HG03064 (cell line): Measurements from ENCODE around the gene INAVA.
A peak's percentile ranks its signal among the peaks of the same experiment; 100 is the strongest.

ENCODE experiments used
- ATAC-seq: cut with Tn5 transposase; IDR thresholded peaks from one replicate; pipeline ENCODE4 v1.9.1; 2021; ENCODE audit warnings: low read depth; ENCODE audit not compliant: unreplicated experiment

Gene INAVA, protein sequence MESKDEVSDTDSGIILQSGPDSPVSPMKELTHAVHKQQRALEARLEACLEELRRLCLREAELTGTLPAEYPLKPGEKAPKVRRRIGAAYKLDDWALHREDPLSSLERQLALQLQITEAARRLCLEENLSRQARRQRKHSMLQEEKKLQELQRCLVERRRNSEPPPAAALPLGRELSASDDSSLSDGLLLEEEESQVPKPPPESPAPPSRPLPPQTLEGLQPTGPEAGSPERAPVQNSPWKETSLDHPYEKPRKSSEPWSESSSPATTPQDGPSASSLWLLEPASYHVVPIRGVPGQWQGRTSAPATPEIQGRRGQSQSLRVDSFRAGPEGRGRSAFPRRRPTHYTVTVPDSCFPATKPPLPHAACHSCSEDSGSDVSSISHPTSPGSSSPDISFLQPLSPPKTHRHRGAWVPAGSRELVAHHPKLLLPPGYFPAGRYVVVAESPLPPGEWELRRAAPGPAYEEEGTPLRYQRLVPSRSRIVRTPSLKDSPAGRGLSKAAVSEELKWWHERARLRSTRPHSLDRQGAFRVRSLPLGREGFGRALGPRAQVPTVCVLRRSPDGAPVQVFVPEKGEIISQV

DNA sequence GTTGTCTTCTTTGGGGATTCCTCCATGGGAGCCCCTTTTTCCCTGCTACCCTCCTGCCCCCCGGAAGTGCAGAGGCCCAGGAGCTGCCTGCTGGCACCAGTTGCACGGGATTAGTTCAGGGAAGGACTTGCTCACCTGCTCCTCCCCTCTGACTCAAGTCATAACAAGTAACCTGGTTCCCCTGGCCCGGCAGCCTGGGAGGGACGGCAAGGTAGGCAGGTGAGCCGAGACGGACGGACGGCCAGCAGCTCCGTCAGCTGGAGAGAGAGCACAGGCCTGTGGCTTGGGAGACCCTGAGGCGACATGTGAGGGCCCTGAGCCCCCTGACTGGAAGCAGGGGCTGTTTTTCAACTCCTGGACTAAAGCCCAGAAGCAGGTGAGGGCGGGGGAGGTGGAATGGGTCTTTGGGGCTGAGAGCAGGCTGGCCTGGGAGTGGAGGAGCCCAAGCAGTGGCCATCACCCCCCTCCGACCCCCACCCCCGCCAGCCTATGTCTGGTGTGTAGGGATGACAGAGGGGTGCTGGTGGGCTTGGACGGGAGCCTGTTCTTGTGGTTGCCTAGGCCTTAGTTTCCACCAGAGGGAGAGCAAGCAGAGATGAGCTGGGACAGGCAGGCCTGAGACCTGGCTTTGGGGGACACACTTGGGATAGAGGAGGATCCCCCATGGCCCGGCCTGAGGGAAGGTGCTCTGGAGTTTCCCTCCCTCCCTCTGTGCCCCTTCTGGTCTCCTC is at the start of gene INAVA:
Gene INAVA, plus strand, starts transcription at position 189 of the 731 bp plus-strand sequence. CDS start 3,501 bp downstream, outside the sequence.
- no peak for ATAC-seq

DNA sequence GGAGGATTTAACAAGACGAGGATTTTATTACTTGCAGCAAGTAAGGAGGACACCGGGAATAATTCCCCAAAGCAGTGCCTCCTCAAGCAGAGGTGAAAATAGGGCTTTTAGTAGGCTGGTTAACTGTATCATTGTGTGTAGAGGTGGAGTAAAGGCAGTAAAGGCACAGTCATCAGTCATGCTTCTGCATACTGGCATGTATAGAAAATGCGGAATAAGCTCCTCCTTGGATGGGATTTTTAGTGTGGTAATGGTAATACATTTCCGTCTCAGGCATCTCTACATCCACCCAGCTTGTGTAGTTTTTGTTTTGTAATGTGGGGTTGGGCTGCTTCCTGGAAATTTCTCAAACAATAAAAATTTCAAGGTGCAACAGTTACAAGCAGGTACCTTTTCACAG is 49.3 kb upstream of the INAVA start:
- no peak for ATAC-seq

DNA sequence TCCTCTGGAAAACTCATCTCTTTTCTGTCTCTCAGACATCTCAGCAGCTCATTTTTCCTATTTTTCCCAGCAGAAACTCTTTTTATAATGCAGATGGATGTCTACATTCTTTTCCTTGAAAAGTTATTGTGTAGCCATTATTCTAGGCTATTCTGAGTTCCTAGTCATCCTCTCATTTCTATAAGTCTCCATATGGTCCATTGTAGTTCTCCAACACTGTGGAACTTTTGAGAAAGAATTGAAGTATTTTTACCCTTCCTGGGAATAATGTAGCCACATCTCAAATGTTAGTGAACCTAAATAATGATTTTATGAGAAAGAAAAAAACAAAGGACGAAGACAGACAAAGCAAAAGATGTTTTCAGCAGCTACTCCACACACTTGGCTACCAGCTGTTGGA is 48.3 kb upstream of the INAVA start:
- no peak for ATAC-seq

DNA sequence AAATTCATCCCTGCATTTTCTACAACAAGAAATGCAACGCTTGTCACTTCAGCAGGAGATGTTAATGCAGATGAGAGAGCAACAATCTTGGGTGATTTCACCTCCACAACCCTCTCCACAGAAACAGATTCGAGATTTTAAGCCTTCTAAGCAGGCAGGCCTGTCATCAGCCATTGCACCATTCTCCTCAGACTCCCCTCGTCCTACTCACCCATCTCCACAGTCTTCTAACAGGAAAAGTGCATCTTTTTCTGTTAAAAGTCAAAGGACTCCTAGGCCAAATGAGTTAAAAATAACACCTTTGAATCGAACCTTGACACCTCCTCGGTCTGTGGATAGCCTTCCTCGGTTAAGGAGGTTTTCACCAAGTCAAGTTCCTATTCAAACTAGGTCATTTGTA is 45.3 kb upstream of the INAVA start:
- no peak for ATAC-seq

DNA sequence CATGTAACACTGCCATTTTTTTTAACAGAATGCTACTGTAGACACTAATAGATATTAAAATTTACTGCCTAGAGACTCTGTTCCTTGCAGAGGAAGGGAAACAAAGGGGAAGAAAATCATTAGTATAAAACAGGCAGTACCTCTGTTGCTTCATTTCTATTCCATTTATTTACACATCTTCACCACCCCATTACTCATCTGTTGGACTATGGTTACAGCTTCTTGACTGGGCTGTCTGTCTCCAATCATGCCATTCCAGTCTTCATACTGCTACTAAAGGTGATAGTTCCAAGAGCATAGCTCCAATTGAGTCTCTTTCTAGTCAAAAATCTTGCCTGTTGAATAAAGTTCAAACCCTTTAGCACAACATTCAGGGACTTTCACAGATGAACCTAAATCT is 44.1 kb upstream of the INAVA start:
- no peak for ATAC-seq

DNA sequence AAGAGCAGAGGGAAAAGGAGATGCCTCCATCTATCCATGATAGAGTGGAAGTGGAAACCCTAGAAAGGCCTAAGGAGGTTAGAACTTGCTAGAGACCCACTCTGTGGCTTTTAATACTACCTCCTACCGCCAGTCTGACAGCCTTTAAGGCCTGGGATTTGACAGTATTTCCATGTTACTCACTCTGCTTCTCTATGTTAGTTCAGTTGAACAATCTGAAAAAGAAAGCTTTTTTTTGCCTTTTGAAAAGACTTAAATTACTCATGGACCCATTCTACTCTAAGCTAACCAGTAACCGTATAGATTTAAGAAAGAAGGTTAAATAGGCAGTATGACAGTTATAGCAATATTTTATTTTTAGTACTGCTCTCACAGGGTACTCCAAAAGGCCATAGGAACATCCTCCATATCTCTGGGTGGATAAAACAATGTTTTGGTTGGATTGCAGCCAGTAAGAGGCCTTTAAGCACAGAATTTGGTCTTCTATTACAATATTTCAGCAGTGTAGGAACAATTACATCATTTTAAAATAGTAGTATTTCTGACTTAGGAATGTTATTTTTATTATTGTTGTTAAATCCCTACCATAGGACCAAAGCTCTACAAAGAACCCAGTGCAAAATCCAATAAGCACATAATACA is 37.9 kb upstream of the INAVA start:
- ATAC-seq = no peak

DNA sequence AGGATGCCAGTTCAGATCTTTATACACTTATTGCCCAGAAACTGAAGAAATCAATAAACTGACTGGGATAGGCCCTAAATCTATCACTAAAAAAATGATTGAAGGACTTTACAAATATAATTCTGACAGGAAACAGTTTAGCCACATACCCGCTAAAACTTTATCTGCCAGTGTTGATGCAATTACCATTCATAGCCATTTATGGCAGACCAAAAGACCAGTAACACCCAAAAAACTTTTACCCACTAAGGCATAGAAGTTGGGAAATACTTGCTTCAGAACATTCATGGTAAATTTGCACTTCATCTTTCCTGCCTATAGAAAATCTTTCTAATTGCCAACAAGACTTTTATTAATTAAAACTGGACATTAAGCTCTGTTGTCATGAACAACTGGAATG is 36.9 kb upstream of the INAVA start:
- no peak for ATAC-seq

DNA sequence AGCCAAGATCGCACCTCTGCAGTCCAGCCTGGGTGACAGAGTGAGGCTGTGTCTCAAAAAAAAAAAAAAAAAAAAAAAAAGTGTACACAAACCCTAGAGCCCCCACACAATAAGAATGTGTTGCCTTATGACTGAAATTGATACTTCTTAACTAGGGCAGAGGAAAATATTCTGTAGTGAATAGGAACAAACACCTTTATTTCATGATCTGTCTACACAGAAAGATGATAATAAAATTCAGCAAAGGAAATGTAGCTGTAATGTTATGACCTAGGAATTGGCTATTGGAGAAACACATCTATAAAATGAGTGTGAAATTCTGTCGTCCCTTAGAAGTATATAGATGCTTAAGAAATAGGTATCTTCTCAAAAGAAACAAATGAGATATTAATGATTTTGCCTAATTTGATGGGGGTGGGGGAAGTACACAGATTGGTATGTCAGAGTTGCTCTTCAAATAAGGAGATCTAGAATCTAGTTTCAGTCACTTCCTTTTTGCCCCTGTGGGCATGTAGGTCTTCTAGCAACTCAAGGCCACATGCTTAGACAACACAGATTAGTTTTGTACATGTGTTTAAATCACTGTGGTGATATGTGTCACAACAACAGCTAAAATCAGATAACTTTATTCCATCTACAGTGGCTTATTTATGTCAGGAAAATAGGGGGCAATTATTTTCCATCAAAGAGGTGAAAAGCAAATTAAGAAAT is 32.6 kb upstream of the INAVA start:
- ATAC-seq = no peak

DNA sequence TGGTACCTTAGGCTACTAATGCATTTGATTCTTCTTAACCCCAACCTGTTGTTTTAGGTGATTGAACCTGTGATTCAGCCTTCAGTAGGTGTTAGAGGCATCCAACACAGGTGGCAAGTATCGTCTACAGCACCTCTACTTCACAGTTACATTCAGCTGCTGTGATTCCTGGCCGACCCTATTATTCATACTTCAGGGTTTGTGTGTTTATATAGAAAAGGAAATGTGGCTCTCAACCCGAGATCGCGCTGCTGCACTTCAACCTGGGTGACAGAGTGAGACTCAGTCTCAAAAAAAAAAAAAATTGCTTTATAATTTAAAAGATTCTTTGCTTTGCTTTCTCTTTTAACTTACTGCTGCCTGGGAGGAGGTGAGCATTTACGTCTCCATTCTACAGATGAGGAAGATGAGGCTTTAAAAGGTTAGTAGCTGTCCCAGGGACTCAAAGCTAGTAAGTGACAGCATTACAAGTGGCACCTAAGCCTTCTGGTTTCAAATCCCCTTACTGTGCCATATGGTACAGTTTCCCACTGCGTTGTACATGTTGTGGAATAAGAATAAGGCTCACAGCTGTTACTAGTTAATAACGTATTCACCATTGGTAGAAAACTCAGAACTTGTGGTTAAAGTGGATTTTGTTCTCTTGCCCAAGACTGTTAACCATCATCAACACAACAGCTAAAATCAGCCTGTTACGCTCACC is 31.8 kb upstream of the INAVA start:
- no peak for ATAC-seq

DNA sequence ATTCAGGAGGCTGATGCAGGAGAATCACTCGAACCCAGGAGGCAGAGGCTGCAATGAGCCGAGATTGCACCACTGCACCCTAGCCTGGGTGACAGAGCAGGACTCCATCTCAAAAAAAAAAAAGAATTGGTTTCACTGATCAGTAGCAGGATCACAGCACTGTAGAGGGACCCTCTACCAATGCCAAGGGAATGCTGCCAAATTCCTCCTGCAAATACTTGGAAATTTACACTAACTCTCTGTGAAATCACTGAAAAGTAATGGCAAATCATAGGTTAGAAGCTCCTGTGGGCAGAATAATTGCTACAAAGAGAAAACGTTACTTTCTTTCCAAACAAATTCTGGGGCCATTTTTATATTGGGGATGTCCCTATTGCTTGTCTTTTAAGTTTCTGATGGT is 28.6 kb upstream of the INAVA start:
- no peak for ATAC-seq

DNA sequence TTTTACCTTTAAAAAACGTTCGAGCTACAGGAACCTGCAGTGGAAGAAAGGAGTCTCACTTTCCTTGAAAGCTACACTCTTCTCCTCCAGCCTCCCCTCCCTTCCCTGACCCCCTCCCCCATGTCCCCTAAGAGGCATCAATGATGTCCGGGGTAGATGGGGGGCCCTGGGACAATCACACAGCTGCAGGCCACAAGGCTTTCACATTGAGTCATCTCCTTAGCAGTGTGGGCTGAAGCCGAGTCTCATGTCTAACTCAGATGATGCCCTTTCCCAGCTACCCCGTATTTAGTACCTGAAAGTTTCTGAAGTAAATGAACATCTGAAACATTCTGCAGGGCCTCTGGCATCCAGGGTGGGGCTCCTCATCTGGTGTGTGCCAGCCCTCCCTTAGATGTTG is 28.2 kb upstream of the INAVA start:
- peak; percentile 86 for ATAC-seq

DNA sequence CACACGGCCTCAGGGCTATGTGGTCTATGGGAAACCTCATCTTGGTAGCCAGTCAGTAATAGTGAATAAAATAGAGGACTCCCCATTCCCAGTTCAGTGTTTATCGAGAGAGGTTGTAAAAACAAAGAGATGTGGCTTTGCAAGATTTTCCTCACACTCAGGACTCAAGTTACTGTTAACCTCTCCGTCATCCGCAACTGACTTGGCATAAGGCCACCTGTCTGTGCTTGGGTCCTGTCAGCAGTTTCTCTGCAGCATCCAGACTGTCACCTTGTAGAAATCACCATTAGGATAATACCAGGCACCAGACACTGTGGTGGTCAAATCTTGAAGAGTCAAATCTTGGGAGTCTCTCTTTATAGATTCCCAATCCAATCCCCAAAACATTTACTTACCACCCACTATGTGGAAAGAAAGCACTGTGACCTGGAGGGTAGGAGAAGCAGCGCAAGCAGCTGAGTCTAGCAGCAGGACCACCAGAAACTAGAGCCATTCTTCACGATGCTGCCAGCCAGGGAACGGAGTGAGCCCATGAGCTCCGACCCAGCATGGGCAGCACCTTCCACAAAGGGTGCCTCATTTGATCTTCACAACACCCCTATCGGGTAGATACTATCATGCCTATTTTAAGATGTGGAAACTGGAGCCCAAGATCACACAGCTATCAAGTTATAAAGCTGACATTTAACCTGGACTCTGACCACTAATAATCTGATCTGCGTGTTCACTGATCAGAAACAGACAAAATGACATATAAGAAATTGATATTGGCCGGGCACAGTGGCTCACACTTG is 27.5 kb upstream of the INAVA start:
- peak; percentile 1 for ATAC-seq

DNA sequence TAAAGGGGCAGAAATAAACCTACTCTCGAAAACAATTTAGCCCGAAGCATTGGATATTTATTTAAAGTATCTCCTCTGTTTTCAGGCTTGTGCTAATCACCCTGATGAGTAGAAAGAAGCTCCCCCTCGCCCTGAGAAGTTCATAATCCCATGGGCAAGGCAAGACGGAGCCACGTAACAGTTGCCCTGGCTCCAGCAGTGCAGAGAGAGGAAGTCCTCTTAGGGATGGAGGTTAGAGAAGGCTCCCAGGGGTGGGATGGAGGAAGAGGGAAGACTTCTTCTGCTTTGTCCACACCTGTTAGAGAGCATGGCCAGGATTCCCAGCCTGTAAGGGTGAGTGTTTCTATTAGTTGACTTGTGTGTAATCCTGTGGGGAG is 25.3 kb upstream of the INAVA start:
- no peak for ATAC-seq

DNA sequence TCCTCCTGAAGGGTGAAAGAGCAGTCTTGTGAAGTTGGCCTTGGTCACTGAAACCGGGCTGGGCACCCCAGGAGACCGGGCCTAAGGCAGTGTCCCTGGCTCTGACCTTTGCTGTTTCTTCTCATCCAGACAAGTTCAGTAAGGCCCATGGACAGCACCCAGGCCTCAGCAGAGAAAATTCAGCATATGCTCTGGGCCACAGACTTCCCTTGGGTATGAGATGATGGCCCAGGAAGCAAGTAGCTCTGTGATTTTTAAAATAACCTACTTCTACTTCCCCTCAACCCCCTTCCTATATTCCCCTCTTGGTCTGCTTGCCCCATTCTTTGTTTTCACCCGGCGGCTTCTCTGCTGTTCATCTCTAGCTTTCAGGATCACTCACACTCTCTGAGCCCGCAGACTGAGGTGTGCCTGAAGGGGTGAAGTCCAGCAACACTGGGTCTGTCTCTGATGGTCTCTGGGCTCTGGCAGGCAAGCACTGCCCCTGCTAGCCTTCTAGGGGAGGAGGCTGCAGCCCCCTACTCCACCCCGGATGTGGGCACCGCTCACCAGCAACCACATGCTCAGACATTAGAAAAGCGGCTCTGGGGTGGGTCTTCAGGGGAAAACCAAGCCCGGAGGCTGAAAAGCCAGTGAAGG is 24.8 kb upstream of the INAVA start:
- peak; percentile 46 for ATAC-seq

DNA sequence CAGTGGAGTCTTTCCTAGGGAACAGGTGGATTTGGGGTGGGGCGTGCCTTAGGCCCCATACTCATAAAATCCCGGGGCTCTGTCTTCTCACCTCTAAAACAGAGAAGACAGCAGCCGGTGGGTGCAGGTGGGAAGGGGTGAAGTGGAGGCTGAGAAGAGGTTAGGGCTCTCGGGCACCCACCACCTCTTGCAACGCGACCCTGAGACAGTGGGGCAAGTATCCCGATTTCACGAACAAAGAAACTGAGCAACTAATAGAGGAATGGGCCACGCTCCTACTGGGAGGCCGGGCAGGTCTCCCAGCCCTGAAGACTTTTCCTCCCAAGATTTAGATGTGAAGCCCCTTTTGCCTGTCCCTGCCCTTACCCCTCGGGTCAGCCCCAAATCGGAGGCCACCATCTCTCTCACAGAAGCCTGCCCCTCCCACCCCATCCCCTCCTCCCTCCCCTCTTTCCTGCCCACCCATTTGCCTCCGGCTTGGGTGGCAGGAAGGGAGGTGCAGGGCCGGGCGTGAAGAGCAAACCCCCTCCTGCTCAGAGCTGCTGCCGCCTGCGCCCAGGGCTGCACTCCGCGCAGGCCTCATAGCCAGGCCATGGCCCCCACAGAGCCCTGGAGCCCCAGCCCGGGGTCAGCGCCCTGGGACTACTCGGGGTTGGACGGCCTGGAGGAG is 22.1 kb upstream of the INAVA start, which contains the start of gene GPR25:
Gene GPR25, plus strand, starts transcription at position 536 of the 670 bp plus-strand sequence. Its CDS starts 57 bp downstream, at position 593.
- no peak for ATAC-seq

DNA sequence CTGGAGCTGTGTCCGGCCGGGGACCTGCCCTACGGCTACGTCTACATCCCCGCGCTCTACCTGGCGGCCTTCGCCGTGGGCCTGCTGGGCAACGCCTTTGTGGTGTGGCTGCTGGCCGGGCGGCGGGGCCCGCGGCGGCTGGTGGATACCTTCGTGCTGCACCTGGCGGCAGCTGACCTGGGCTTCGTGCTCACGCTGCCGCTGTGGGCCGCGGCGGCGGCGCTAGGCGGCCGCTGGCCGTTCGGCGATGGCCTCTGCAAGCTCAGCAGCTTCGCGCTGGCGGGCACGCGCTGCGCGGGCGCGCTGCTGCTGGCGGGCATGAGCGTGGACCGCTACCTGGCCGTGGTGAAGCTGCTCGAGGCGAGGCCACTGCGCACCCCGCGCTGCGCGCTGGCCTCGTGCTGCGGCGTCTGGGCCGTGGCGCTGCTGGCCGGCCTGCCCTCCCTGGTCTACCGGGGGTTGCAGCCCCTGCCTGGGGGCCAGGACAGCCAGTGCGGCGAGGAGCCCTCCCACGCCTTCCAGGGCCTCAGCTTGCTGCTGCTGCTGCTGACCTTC is 21.5 kb upstream of the INAVA start:
- no peak for ATAC-seq

DNA sequence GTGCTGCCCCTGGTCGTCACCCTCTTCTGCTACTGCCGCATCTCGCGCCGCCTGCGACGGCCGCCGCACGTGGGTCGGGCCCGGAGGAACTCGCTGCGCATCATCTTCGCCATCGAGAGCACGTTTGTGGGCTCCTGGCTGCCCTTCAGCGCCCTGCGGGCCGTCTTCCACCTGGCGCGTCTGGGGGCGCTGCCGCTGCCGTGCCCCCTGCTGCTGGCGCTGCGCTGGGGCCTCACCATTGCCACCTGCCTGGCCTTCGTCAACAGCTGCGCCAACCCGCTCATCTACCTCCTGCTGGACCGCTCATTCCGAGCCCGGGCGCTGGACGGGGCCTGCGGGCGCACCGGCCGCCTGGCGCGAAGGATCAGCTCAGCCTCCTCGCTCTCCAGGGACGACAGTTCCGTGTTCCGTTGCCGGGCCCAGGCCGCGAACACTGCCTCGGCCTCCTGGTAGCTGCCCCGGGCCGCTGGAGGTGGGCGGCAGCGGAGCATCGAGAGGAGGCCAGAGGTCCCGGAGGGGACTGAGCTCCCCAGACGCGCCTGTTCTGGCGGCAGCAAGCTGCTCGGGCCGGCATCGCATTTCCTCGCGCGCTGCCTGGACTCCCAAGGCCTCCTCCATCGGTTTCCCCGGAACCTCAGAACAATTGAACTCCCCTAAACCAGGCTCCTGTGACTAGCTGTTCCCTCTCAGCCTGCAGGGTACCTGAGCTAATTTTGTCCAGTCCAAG is 20.9 kb upstream of the INAVA start:
- ATAC-seq = no peak
